ENCODE results near the gene MKLN1. TPM values are rescaled to one million over a fixed set of nuclear protein-coding genes. Genes with fewer than 3 reads are reported as not detected.
"Not testable (repeated sequence)": the region's sequence is repeated elsewhere in the genome, so short reads cannot be mapped to it uniquely, and the experiment has no call there.

Gene MKLN1
- total RNA-seq, 1 donor from 2014 or later = 55.1 TPM

DNA sequence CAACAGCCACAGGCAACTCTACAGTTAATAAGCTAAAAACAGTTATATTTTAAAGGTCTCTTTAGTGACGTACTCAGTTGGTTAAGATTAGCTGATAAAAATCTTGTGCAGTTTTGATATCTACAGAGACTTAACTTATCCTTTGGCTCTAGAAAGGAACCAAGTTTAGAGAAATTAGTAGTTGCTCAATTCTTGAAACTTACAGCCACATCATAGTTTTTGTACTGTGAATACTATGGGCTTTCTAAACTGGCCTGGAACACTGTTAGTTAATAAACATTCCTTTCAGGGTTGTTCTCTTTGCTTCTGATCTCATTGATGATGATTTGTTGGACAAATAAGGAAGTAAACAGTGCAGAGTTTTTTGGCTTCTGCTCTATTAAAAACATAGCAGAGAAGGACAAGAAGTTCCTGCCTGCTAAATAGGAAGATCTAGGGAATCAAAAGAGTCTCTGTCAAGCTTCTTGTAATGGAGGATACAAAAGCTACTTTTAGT is 73.1 kb downstream of the MKLN1 start:
- DNase-seq (ENCODE audit: low spot score) = peak; percentile 25

DNA sequence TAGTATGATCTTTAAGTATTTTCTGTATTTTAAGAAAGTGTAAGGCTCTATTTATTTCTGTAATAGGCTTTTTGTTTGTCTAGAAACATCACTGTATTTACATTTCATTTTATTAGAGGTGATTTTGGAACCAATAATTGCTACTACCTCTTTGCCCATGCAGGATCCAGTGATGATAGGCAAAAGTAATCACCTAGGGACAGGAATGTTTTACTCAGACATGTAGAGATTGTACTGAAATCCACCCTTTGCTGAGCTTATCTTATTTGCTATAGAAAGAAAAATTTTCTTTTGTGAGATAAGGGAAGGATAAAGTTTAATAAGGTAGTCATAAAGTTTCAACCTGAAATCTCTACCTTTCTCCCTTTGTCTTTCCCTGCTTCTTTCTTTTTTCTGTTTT is 73.5 kb downstream of the MKLN1 start:
- no peak for DNase-seq (ENCODE audit: low spot score)

DNA sequence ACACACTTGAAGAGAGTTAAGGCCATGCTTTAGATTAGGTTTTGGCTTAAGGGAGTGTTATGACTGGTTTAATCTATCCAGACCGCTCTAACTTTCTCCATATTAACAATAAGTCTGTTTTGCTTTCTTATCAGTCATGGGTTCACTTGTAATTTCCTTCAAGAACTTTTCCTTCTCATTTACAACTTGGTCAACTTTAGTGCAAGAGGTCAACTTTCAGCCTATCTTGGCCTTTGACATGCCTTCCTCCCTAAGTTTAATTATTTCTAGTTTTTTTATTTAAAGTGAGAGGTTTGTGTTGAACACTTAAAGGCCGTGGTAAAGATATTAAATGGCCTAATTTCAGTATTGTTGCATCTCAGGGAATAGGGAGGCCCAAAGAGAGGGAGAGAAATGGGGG is 75.6 kb downstream of the MKLN1 start:
- no peak for DNase-seq (ENCODE audit: low spot score)

DNA sequence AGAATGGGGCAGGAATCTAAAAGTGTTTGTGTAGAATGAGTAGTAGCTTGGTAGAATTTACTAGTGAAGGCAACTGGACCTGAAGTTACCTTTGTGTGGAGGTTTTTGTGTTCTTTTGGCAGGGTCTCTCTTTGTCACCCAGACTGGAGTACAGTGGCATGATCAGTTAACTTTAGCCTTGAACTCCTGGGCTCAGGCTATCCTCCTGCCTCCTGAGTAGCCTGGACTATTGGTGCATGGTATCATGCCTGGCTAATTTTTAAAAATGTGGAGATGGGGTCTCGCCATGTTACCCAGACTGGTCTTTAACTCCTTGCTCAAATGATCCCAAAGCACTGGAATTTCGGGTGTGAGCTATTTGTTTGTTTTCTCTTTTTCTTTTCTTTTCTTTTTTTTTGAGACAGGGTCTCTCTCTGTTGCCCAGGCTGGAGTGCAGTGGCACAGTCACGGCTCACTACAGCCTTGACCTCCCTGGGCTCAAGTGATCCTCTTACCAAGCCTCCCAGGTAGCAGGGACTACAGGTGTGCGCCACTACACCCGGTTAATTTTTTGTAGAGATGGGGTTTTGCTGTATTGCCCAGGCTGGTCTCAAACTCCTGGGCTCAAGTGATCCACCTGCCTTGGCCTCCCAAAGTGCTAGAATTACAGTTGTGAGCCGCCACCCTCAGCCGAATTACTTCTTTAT is 76.7 kb downstream of the MKLN1 start:
- no peak for DNase-seq (ENCODE audit: low spot score)

DNA sequence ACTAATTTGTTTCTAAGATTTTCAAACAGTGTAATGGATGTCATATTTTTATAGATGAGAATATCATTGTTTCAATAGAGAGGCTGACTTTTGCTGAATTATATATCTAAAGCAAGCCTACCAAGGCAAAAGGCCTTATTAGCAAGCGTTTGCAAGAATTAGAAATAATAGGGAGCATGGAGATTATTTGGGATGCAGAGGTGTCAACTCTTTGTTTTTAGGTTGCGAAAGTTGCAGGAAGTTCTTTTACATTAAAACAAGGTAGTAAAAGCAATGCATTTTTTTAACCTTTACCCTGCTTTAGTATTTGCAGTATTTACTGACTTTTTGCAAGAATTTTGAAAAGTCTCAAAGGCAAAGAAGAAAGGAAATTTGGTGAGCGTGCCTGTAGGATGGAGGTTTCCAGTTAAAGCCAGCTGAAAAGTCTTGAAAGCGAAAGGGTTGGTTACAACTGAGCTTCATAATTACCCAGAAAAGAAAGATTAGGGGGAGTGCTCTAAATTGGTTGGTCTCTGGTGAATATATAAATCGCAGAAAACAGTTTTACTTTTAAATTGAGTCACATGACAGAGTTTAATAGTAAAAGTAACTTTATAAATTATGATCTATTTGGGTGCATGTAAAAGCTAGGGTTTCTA is 81.6 kb downstream of the MKLN1 start:
- no peak for DNase-seq (ENCODE audit: low spot score)

DNA sequence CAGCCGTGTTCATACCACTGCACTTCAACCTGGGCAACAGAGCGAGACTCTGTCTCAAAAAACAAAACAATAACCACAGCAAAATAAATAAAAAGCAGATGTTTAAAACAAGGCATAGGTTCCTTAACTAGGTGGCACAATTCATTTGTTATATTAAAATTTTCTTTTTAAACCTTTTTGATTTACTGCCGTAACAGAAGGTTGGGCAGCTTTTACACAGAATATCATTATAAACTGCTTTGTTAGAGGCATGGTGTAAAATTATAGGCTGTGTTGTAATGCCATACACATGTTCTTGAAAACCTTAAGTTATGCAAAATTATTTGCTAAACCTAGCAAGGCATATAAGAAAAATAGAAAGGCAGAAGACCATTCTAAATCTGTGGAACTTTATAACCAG is 84.4 kb downstream of the MKLN1 start:
- DNase-seq (ENCODE audit: low spot score) = no peak

DNA sequence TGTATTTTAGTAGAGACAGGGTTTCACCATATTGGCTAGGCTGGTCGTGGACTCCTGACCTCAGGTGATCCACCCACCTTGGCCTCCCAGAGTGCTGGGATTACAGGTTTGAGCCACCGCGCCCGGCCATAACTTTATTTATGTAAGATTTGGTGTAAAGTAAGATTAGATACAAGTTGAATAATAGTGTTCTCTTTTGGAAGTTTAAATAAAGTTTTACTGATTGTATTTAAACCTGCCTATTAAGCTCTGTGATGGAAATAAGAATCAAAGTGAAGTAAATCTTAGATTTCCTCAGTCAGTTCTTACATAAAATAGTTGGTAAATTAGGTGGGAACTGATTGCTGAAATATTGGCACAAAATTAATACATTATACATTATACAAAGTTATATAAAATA is 86.0 kb downstream of the MKLN1 start:
- no peak for DNase-seq (ENCODE audit: low spot score)

DNA sequence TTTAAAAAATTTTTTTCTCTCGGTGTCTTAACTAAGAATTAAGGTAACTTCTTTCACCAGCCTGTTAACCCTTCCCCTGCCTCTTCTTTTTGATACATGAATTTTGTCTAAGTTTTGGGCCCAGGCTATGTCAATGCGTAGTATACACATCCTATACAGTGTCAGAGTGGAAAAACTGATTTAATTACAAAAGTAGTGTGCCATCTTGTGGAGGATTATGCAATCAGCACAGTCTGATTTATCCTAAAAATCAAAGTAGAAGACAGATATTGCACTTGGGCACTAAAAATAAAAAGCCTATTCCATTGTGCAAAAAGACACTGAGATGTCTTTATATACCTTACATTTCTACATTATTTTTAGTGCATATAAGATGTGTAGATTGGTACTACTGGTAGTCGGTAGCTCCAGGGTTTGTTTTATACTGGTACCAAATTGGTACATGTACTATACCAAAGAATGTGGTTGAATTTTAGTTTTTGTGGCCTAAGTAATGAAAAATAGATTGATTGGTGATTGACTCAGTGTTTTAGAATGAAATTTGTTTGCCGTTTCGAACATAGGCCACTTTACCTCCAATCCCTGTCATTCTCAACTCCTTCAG is 96.6 kb downstream of the MKLN1 start:
- DNase-seq (ENCODE audit: low spot score) = peak; percentile 35

DNA sequence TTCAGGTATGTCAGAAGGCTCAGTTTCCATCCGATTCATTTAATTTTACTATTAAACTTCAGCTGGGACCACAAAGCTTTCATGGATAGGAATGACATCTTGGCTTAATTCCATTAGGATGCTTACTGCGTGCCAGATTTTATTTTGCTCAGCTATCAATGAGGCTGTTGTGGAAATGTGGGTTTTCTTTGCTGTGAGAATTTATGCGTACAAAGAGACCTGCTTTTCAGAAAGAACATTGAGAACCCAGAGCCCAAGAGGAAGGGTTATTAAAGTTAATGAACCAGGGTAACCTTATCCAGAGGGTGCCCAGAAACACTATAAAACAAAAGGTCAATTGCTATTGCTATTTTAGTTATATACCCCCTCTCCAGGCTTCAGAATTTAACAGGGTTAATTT is 98.3 kb downstream of the MKLN1 start:
- no peak for DNase-seq (ENCODE audit: low spot score)

DNA sequence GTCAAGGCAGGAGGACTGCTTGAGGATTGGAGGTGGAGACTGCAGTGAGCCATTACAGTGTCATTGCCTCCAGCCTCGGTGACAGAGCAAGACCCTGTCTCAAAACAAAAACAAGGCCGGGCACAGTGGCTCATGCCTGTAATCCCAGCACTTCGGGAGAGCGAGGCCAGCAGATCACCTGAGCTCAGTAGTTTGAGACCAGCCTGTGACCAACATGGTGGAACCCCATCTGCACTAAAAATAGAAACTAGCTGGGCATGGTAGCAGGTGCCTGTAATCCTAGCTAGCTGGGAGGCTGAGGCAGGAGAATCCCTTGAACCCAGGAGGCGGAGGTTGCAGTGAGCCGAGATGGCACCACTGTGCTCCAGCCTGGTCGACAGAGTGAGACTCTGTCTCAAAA is 103.2 kb downstream of the MKLN1 start:
- not testable (repeated sequence) for DNase-seq (ENCODE audit: low spot score)

DNA sequence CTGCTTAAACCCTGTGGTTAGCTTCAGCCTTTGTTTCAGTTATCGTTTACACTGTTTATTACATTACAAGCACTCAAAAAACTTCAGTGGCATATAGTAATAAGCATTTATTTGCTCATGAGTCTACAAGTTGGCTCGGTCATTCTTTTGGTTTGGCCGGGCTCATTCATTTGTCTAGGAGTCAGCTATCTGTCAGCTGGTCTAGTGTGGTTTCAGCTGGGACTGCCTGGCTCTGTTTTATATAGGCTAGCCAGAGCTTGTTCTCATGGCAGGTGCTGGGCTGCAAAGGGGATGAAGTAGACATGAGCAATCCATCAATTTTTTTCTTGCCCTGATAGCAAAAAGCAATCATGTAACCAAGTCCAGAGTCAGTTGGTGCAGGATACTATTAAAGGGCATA is 103.6 kb downstream of the MKLN1 start:
- no peak for DNase-seq (ENCODE audit: low spot score)

DNA sequence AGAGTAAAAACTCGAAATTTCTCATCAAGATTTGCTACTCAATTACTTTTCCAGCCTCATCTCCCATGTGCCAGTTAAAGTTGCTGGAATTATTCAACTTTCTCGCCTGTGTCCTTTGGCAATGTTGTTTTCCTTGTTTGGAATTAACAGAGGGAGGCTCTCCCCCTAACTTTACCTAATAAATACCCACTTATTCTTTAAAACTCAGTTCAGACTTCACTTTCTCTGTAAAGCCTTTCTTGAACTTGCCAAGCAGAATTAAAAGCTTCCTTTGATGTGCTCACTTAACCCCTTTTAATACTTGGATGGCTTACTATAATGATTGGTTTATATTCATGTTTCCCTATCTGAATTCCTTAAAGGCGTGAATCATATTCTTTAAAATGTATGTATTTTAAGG is 104.1 kb downstream of the MKLN1 start:
- DNase-seq (ENCODE audit: low spot score) = no peak

DNA sequence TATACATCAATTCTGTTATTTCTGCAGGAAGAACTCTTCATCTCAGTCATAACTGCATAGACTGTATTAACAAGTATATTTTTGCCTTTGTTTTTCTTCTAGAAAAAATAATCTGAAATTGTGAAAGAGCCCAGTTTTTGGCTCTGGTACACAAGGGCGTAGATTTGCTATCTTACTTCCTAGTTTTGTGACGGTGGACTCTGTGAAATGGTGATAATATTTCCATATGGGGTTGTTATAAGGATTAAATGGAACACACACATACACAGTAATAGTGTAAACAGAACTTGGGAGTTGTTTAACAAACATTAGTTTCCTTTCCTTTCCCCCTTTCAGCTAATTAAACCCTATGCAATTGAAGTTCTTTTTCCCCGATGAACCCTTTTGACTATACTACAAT is 108.7 kb downstream of the MKLN1 start:
- no peak for DNase-seq (ENCODE audit: low spot score)

DNA sequence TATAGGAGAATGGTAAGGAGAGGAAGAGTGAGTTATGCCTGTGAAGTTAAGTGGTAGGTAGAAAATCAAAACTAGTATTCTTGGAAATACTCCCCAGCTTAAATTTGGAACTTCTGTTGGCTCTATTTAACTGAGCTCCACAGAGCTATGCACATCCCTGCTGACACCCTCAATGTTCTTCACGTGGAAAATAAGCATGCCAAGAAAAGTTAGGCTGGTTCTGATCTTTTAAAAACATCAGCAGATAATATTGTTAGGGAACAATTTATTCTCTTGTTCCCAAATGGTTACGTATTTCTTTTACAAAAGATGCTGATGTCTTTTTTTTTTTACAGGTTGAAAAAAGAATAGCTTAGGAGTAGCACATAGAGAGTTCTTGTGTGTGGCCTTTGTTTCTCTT is 111.3 kb downstream of the MKLN1 start:
- DNase-seq (ENCODE audit: low spot score) = no peak

DNA sequence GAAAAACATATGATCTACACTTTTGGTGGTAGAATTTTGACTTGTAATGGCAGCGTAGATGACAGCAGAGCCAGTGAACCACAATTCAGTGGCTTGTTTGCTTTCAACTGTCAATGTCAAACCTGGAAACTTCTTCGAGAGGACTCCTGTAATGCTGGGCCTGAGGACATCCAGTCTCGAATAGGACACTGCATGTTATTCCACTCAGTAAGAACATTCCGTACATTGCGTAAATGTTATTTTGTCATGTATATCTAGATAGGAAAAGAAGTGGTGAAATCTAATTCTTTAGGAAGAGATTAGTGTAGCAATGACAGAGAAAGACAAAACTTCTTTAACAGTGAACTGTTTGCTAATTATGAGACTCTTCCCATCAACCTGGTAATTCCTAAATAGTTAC is 115.8 kb downstream of the MKLN1 start:
- no peak for DNase-seq (ENCODE audit: low spot score)

DNA sequence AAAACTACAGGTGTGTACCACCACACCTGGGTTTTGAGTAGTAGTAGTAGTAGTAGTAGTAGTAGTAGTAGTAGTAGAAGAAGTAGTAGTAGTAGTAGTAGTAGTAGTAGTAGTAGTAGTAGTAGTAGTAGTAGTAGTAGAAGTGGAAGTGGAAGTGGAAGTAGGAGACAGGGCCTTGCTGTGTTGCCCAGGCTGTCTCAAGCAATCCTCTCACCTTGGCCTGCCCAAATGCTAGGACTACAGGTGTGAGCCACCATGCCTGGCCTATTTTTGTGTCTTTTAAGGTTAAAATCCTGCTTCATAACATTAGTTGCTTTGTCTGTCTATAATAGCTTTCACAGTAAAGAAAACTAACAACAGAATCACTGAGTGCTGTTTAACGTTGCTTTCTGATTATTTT is 117.0 kb downstream of the MKLN1 start:
- no peak for DNase-seq (ENCODE audit: low spot score)

DNA sequence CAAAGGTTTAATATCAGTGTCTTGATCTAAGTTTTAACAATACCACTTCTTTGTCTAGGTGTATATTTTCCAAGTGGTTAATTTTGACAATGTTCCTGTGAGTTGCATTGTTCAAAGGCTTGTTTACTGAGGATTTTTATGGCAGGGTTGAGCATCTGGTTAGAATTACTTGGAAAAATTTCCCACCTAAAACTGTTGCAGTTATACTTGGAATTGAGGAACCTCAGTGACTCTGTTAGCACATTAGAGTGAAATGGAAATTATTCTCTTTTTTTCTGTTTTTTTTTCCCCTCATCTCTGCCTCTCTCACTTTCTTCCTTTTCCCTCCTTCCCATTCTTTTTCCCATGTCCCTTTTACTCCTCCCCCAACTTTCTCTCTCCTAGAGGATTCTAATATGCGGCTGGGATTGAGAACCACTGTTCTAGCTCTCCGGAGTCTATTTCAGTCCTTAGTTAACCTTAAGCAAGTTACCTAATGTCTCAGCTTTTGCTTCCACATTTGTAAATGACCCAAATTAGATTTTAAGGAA is 121.8 kb downstream of the MKLN1 start:
- no peak for DNase-seq (ENCODE audit: low spot score)

DNA sequence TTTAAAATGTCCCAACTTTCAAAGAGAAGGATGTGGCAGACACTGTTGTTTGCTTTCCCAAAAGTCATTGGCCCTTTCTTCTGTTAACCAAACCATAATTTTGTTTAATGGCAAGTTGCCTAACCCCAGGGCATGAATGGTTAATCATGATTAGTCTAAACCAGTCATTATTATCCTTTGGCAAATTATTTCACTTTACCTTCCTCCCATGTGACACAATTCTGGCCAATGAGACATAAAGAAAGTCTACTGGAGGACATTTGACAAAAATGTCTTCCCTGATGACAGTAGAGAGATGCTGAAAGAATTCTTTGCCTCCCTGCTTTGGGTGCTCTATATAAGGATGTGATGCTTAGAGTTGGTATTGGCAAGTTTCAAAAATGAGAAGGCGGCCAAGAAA is 126.8 kb downstream of the MKLN1 start:
- no peak for DNase-seq (ENCODE audit: low spot score)

DNA sequence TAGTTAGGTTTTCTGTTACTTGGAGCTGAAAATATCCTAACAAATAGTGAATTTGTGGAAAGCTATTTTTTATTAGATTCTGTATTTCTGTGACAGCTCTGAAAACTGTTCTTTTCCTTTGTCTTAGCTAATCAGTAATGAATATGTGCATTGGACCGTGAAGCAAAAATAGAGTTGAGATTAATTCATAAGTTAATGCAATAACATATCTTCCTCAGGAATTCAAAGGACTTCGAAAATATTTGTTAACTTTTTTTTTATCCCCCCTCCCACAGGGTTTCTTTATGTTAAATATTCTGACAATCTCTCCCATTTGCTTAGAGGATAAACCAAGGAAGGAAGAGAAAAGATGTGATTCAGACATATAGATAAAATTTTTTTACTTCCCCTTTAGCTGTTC is 127.3 kb downstream of the MKLN1 start:
- DNase-seq (ENCODE audit: low spot score) = no peak

DNA sequence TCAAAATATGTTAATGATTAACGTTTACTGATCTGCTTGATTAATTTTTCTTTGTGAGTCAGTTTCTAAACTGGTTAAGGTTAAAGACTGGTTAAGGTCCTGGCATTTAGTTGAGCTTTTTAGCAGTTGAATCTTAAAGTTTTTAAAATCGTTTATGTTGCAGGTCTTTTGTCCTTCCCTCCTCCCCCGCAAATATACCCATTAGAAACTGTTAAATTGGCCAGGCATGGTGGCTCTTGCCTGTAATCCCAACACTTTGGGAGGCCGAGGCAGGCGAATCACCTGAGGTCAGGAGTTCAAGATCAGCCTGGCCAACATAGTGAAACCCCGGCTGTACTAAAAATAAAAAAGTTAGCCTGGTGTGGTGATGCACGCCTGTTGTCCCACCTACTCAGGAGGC is 127.9 kb downstream of the MKLN1 start:
- no peak for DNase-seq (ENCODE audit: low spot score)

DNA sequence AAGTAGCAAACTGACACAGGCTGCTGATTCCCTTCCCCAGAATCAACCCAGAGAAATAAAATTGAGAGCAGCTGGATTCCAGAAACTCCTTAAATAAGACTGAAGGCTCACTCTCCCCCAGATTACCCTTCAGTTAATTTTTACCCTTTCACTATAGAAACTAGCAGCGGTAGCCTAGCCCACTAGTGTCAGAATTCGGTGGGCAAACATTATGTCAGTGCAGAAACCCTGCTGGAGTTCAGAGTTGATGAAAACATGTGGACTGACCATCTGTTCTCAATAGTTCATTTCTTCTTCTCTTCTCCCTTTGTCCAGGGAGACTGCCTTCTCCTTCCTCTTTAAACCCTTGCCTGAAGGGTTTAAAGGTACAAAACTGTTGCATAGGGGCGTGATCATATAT is 128.7 kb downstream of the MKLN1 start:
- DNase-seq (ENCODE audit: low spot score) = no peak

DNA sequence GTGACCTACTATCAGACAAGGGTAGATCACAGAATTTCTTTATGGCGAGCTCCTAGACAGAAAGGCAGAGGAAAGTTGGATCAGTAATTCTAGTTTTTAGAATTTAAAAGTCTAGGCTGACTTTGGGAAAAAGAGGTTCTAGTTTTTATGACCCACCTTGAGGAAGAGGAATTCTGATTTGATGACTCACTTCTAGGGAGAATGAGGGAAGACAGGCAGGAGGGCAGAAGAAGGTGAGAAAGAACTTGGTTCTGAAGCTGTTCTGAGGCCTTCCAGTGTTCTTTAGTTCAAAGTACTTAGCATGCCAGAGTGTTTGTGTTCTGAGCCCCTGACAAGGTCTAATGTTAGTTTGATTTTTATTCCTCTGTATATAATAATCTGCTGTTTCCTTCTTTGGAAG is 131.6 kb downstream of the MKLN1 start:
- DNase-seq (ENCODE audit: low spot score) = no peak

DNA sequence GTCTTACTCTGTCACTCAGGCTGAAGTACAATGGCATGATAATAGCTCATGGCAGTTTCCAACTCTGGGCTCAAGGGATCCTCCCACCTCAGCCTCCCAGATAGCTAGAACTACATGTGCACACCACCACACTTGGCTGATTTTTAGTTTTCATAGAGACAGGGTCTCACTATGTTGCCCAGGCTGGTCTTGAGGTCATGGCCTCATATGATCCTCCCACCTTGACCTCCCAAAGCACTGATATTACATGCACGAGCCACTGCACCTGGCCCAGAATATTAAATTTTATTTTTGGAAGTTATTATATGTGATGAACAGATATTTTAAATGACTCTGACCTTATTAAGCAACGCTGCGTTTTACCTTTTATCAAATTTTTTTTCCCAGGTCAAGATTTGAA is 134.4 kb downstream of the MKLN1 start:
- DNase-seq (ENCODE audit: low spot score) = no peak

Measured in umbilical cord (tissue), 2 donors.